ENCODE results near the gene SDK1.

DNA sequence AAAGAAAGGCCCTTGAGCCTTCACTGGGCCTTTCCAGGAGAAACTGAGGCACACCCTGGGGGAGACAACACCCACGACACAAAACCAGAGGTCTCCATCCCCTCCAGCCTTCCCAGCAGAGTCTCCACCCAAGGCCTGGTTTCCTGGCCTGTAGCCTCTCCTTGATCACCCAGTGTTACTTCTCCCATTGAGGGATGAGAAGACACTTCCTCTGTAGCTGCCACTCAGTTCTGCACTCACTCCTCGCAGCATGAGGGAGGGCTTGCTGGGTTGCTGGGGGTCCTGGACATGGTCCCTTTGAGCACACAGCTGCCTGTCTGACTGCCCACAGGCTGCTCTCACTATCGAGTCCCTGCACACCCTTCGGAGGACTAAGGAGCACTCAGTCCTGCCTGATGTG, 943.0 kb downstream of the SDK1 start:
- TF ChIP-seq MAX (IDR thresholded peaks at IDR 0.05; ENCODE audit: insufficient read depth, insufficient read length), result no peak
- no peak for TF ChIP-seq POLR2A (IDR thresholded peaks at IDR 0.05; ENCODE audit: low read depth, low read length)
- TF ChIP-seq CTCF (IDR thresholded peaks at IDR 0.05; ENCODE audit: extremely low read depth in 1 of 2, insufficient read depth in 1 of 2, low read depth in 1 of 2, low read length in 2 of 2), result no peak
- no peak for TF ChIP-seq POLR2AphosphoS5 (IDR thresholded peaks at IDR 0.05; ENCODE audit: insufficient read depth, low read depth, low read length)

Data from endothelial cell of umbilical vein (primary cell).